Measurements from ENCODE around the gene VEZT.

VEZT gene

DNA sequence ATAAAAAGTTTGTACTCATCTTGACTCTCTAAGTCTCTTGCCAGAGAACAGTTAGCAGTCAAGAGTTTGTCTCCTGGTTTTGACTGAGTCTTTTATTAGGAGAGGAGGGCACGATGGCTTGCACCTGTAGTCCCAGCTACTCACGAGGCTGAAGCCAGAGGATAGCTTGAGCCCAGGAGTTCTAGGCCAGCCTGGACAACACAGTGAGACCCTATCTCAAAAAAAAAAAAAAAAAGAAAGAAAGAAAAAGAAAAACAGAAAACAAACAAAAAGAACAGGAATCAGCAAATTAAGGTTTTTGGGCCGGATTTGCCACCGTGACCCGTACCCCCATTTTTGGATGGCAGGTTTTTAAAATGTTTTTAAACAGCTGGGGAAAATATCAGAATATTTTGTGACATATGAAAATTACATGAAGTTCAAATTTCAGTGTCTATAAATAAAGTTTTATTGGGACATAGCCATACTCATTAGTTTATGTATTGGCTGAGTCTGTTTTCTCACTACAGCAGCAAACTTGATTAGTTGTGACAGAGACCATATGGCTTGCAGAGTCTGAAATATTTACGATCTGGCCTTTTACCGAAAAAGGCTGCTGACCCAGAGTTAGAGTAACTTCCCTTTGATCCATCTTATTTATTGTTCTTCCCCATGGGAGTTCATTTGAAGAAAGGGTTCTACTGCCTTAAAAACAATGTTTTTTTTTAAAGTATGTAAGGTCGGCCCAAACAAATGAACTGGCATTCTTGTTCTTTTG lies 31.2 kb downstream of the VEZT start:
- peaks cover 21% of the 10 kb centered on the region for H3K4me1 ChIP-seq (ENCODE audit: low read depth, poor library complexity, severe bottlenecking)
- TF ChIP-seq, protein P1, sequence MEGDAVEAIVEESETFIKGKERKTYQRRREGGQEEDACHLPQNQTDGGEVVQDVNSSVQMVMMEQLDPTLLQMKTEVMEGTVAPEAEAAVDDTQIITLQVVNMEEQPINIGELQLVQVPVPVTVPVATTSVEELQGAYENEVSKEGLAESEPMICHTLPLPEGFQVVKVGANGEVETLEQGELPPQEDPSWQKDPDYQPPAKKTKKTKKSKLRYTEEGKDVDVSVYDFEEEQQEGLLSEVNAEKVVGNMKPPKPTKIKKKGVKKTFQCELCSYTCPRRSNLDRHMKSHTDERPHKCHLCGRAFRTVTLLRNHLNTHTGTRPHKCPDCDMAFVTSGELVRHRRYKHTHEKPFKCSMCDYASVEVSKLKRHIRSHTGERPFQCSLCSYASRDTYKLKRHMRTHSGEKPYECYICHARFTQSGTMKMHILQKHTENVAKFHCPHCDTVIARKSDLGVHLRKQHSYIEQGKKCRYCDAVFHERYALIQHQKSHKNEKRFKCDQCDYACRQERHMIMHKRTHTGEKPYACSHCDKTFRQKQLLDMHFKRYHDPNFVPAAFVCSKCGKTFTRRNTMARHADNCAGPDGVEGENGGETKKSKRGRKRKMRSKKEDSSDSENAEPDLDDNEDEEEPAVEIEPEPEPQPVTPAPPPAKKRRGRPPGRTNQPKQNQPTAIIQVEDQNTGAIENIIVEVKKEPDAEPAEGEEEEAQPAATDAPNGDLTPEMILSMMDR (conservative IDR thresholded peaks at IDR 0.05; ENCODE audit: low read depth, low read length) = no peak
- H3K79me2 ChIP-seq (ENCODE audit: insufficient read depth, low read depth) = peaks cover 5% of the 10 kb centered on the region; the same call in 1 of the 2 replicates
- H3K9ac ChIP-seq = no peak overlapping the region
- no peak overlapping the region for H2AFZ ChIP-seq (ENCODE audit: low read depth)
- no peaks in the 10 kb centered on the region for H3K27me3 ChIP-seq (ENCODE audit: insufficient read depth, low read depth)
- no peaks in the 10 kb centered on the region for H4K20me1 ChIP-seq (ENCODE audit: insufficient read depth)
- H3K36me3 ChIP-seq (ENCODE audit: insufficient read depth) = no peaks in the 10 kb centered on the region
- no peak overlapping the region for H3K27ac ChIP-seq
- no peak overlapping the region for H3K4me3 ChIP-seq (IDR thresholded peaks at IDR 0.05; ENCODE audit: insufficient read depth, low read depth, low read length)
- no peak overlapping the region for H3K4me2 ChIP-seq

DNA sequence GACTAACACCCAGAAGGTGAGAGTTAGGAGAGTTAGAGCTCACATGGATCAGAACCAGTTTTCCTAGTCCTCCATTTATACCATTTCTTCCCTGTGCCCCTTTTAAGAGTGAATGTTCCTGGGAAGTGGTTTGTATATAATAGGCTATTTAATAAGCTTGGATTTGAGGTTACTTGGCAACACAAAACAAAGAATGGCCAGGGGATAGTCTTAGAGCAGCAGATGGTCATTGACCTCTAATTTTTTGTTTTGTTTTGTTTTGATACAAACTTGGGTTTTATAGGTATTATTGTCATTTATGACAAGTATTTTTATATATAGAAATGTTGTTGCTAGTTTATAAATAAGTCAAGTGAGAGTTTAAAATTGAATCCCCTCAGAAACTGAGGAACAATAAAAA lies 35.8 kb downstream of the VEZT start:
- no peak overlapping the region for H3K4me3 ChIP-seq (IDR thresholded peaks at IDR 0.05; ENCODE audit: insufficient read depth, low read depth, low read length)
- H3K4me2 ChIP-seq = no peak overlapping the region
- H2AFZ ChIP-seq (ENCODE audit: low read depth) = no peak overlapping the region
- H3K4me1 ChIP-seq (ENCODE audit: low read depth, poor library complexity, severe bottlenecking) = peaks cover 10% of the 10 kb centered on the region
- H3K27me3 ChIP-seq (ENCODE audit: insufficient read depth, low read depth) = no peaks in the 10 kb centered on the region
- no peaks in the 10 kb centered on the region; the same call in 1 of the 2 replicates for H3K36me3 ChIP-seq (ENCODE audit: insufficient read depth)
- no peak overlapping the region for H3K9ac ChIP-seq
- H3K27ac ChIP-seq = no peak overlapping the region
- H3K79me2 ChIP-seq (ENCODE audit: insufficient read depth, low read depth) = no peaks in the 10 kb centered on the region
- TF ChIP-seq, protein P1 (conservative IDR thresholded peaks at IDR 0.05; ENCODE audit: low read depth, low read length) = no peak
- no peaks in the 10 kb centered on the region for H4K20me1 ChIP-seq (ENCODE audit: insufficient read depth)

- TF ChIP-seq, protein P1 (conservative IDR thresholded peaks at IDR 0.05; ENCODE audit: low read depth, low read length) = no peak
- Histone ChIP-seq H3K27ac (no peak overlapping the region), H3K4me1 (ENCODE audit: low read depth, poor library complexity, severe bottlenecking) (no peaks in the 10 kb centered on the region), H2AFZ (ENCODE audit: low read depth) (no peak overlapping the region), H3K4me2 (no peak overlapping the region), H3K36me3 (ENCODE audit: insufficient read depth) (no peaks in the 10 kb centered on the region; the same call in 1 of the 2 replicates), H4K20me1 (ENCODE audit: insufficient read depth) (no peaks in the 10 kb centered on the region), H3K4me3 (IDR thresholded peaks at IDR 0.05; ENCODE audit: insufficient read depth, low read depth, low read length) (no peak overlapping the region), H3K79me2 (ENCODE audit: insufficient read depth, low read depth) (no peaks in the 10 kb centered on the region), H3K9ac (no peak overlapping the region), H3K27me3 (ENCODE audit: insufficient read depth, low read depth) (no peaks in the 10 kb centered on the region)
These were observed 39.9 kb downstream of the VEZT start for GRCh38 chr12:95257541-95257940.

GRCh38 chr12:95258151-95258550 lies 40.5 kb downstream of the VEZT start:
- H3K9ac ChIP-seq = no peak overlapping the region
- no peak overlapping the region for H3K4me3 ChIP-seq (IDR thresholded peaks at IDR 0.05; ENCODE audit: insufficient read depth, low read depth, low read length)
- H3K4me2 ChIP-seq = no peak overlapping the region
- TF ChIP-seq, protein P1 (conservative IDR thresholded peaks at IDR 0.05; ENCODE audit: low read depth, low read length) = no peak
- no peak overlapping the region for H3K27ac ChIP-seq
- no peak overlapping the region for H2AFZ ChIP-seq (ENCODE audit: low read depth)
- H3K4me1 ChIP-seq (ENCODE audit: low read depth, poor library complexity, severe bottlenecking) = no peaks in the 10 kb centered on the region
- no peaks in the 10 kb centered on the region; the same call in 1 of the 2 replicates for H3K36me3 ChIP-seq (ENCODE audit: insufficient read depth)
- no peaks in the 10 kb centered on the region for H3K79me2 ChIP-seq (ENCODE audit: insufficient read depth, low read depth)
- H4K20me1 ChIP-seq (ENCODE audit: insufficient read depth) = no peaks in the 10 kb centered on the region
- no peaks in the 10 kb centered on the region for H3K27me3 ChIP-seq (ENCODE audit: insufficient read depth, low read depth)
